ENCODE results near the gene SHISA5. TPM values are rescaled to one million over a fixed set of nuclear protein-coding genes. Genes with fewer than 3 reads are reported as not detected.

SHISA5 gene
- total RNA-seq, 1 experiment from 2014 or later, result 174 TPM

GRCh38 chr3:48429960-48430707, 73.8 kb downstream of the SHISA5 start, which contains the start of gene PLXNB1:
Gene PLXNB1, minus strand, starts transcription at chr3:48430086. Its CDS starts 5,475 bp downstream, at chr3:48424611.
- Mint-ChIP-seq H3K27me3 (ENCODE audit: low read depth) (no peaks in the 10 kb centered on the region), H3K27ac (peak within 1 kb of the TSS; percentile 97 to 98 (median 97))

More at GRCh38 chr3:48429960-48430707, 73.8 kb downstream of the SHISA5 start, which contains the start of gene PLXNB1:
- Histone ChIP-seq H3K79me2 (ENCODE audit: insufficient read depth, low read length) (peaks cover 32% of the 10 kb centered on the region; the same call in 1 of the 2 replicates), H2BK120ac (ENCODE audit: low read depth, low read length, poor library complexity, severe bottlenecking) (no peak within 1 kb of the TSS), H3K18ac (ENCODE audit: insufficient read length, low read depth, low read length) (peak within 1 kb of the TSS; percentile 73), H2BK12ac (ENCODE audit: insufficient read length, low read depth, low read length) (no peak within 1 kb of the TSS), H2BK15ac (ENCODE audit: low read depth, low read length) (no peak within 1 kb of the TSS), H4K91ac (ENCODE audit: insufficient read length, low read depth, low read length) (no peak within 1 kb of the TSS), H3K4ac (ENCODE audit: low read depth, low read length) (no peak within 1 kb of the TSS; the same call in 1 of the 2 replicates), H3K27me3 (ENCODE audit: insufficient read depth, low read length) (no peaks in the 10 kb centered on the region), H3T11ph (ENCODE audit: low read length) (no peak within 1 kb of the TSS), H3K79me1 (ENCODE audit: insufficient read depth, low read depth, low read length, poor library complexity, severe bottlenecking) (no peaks in the 10 kb centered on the region), H4K20me1 (ENCODE audit: control insufficient read depth, insufficient read depth, insufficient read length) (no peaks in the 10 kb centered on the region), H3K23me2 (ENCODE audit: insufficient read length, low read depth, low read length, poor library complexity, severe bottlenecking) (peaks cover 13% of the 10 kb centered on the region), H2BK20ac (ENCODE audit: low read depth, low read length, poor library complexity, severe bottlenecking) (no peak within 1 kb of the TSS), H3K4me2 (ENCODE audit: insufficient read depth, insufficient read length, low read length) (peak within 1 kb of the TSS; percentile 65), H2BK5ac (ENCODE audit: insufficient read length, low read length) (no peak within 1 kb of the TSS), H2AK5ac (ENCODE audit: insufficient read length, low read length) (no peak within 1 kb of the TSS), H3K9me3 (ENCODE audit: control insufficient read depth, low read depth, low read length) (no peaks in the 10 kb centered on the region), H3K9ac (ENCODE audit: extremely low read depth, insufficient read length, low read length) (peak within 1 kb of the TSS; percentile 57), H3K14ac (ENCODE audit: insufficient read depth, low read length) (peak within 1 kb of the TSS; percentile 85; the same call in 1 of the 2 replicates), H3K56ac (ENCODE audit: insufficient read length, low read depth, low read length) (no peak within 1 kb of the TSS), H3K27ac (ENCODE audit: insufficient read length, low read depth, low read length) (no peak within 1 kb of the TSS), H3K4me1 (ENCODE audit: insufficient read depth, low read length) (peaks cover 13% of the 10 kb centered on the region; the same call in 1 of the 2 replicates), H2AFZ (ENCODE audit: low read length) (no peak within 1 kb of the TSS), H4K8ac (replicated peaks; ENCODE audit: insufficient read length, low read depth, low read length) (no peak within 1 kb of the TSS), H3K23ac (ENCODE audit: insufficient read length, low read depth, low read length) (no peak within 1 kb of the TSS), H4K5ac (ENCODE audit: insufficient read length, low read depth, low read length) (no peak within 1 kb of the TSS)
- Mint-ChIP-seq H3K9me3 (no peaks in the 10 kb centered on the region), H3K36me3 (ENCODE audit: insufficient read depth in 1 of 3, low read depth in 3 of 3) (peaks cover 21 to 44% (median 38%) of the 10 kb centered on the region in 3 experiments; a peak in 6 of 7 replicates), H3K4me1 (peaks cover 50 to 51% of the 10 kb centered on the region in 2 experiments), H3K4me3 (peak within 1 kb of the TSS; percentile 92 to 93)
- WGBS (ENCODE audit: extremely low coverage, insufficient read length, low lambda C conversion rate), result no CpG with 5 or more reads among the region's 15 CpGs
- no peak for TF ChIP-seq CTCF (conservative IDR thresholded peaks at IDR 0.05)
- peak; percentile 97 for DNase-seq

Data from H9 (cell line).